HT1080 (cell line): ENCODE data around the gene CTTNBP2. TPM values are rescaled to one million over a fixed set of nuclear protein-coding genes. Genes with fewer than 3 reads are reported as not detected.

Experiments used
- DNase-seq: peaks from one replicate; pipeline ENCODE4 v3.0.0-alpha.2; 2015; ENCODE audit warnings: low read depth
- total RNA-seq: library from RNA; depleted of rRNA; stranded (reverse); fragments of >200 nt; shearing (Covaris generic); gene quantifications from 2 replicates; pipeline ENCODE4 v1.2.3, GENCODE V29; 2014

CTTNBP2 gene
- total RNA-seq, 1 experiment from 2014 or later, result 3.2 TPM

DNA sequence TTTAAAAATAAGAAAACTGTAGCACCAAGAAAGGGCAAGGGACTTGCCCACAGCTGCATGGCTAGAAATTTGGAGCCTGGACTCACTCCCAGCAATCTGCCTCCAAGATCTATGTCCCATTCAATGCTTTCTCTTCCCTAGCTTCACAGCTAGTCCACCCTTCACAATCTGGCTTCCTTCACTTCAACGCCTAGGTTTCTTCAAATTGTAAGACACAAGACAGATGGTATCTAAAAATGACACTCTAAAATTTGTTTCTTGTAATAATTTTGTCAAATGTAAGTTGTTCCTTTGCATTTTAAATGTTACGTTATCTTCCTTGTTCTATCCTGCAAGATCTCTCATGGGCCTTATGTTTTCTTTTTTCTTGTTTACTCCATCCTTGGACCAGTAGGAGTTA is 48.6 kb downstream of the CTTNBP2 start:
- no peak for DNase-seq

DNA sequence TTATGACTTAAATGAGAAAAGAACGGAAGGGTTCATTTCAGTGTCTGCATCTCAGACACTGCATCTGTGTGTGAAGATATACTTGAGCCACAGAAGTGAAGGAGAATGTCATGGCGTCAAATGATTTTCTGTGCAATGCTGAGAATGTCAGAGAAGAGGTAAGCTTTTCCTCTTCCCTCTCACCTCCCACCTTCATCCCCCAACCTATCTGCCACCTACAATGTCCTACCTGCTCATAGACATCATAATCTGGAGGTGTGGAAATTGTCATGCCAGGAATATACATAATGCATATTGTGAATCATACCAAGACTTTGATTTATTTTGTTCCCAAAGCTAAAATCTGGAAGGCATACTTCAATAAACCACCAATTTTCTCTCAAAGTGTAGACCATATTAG is 53.7 kb downstream of the CTTNBP2 start:
- no peak for DNase-seq

DNA sequence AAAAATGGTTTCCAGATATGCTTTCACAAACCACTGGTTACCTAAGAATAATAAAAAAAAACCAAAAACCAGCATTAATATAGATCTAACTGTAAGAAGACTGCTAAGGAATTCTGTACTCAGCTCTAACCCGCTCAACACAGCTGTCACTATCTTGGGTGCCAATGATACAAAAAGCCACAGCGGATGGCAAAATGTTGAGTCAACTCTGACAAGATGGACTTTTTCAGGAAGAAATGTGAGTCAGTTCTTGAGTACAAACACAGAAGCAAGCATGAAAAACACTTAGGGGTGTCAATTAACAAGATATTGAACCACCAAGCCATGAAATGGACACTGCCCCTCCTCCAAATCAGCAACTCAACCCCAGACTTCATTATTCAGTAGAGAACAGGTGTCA is 55.0 kb downstream of the CTTNBP2 start:
- peak; percentile 81 for DNase-seq

DNA sequence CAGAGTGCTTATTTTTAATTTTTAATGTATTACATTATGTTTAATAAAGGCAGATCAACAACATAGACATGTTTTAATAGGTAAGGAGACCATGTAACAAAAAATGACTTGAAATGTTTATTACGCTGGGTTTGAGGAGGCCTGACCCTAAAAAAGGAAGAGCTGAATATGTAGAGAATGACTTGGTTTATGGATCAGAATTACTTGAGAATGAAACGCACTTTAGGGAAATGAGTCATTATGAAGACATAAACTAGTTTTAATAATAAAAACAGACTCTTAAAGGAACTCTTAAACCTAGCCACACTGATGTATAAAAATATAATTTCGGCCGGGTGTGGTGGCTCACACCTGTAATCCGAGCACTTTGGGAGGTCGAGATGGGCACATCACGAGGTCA is 56.5 kb downstream of the CTTNBP2 start:
- peak; percentile 18 for DNase-seq

DNA sequence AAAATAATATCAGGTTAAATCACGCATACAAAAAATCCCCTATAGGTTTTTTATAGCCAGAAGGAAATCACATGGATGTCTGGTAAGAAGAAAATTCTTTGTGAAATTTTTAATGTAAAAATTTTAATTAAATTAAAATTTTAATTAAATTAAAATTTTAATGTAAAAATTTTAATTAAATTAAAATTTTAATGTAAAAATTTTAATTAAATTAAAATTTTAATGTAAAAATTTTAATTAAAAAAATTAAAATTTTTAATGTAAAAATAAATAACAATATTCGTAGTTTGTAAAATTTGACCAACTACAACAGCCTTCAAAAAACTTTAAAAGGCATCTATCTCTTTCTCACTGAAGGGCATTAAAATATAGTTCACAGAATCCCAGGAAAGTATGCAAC is 61.5 kb downstream of the CTTNBP2 start:
- no peak for DNase-seq

DNA sequence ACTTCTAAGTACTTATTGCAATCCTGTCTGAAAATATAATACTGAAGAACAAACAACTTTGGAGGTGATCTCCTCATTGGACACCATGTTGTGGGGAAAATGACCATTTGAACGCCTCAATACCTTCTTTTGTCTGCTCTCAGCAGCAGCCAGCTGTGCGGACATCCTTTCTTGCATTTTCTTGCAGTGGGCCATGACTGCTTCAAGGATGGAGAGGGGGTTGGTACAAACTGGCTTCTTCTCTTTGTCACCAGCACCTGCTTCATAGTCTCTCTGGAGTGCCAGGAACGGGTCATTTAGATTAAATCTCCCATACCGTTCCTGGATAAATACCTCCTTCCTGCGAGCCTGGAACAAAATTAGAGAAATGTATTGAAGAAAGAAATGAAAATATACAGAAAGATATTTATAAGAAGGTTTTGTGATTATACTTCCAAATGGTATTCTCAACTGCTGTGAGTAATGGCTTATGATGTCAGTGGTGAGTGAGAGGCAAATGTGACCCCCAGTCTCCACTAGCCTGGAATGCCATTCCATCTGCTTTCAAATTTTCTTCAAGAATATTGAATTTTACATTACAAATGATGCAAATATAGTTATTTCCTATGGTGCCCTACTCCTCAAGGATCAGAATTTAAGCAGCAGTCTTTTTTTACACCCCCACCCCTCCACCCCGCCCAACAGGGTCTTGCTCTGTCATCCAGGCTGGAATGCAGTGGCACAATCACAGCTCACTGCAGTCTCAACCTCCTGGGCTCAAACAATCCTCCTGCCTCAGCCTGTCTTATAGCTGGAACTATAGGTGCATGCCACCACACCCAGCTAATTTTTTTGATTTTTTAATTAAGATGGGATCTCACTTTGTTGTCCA is 62.4 kb downstream of the CTTNBP2 start:
- no peak for DNase-seq

DNA sequence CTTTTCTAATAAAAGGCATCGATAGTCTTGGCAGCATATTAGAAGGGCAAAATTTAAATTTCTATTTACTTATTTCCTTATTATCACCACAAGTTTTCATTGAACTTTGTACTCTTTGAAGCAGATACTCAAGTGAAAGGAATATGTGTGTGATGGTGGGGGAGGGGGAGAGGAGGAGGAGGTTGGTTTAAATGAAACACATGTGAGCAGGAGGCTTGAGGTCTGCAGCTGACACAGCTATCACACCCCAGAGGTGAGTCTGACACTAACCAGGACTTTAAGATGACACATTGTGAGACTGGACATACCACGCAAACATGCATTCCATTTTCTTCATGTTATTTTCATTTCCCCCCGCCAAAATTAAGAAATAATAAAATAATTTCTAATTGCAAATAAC is 63.3 kb downstream of the CTTNBP2 start:
- DNase-seq, result no peak

DNA sequence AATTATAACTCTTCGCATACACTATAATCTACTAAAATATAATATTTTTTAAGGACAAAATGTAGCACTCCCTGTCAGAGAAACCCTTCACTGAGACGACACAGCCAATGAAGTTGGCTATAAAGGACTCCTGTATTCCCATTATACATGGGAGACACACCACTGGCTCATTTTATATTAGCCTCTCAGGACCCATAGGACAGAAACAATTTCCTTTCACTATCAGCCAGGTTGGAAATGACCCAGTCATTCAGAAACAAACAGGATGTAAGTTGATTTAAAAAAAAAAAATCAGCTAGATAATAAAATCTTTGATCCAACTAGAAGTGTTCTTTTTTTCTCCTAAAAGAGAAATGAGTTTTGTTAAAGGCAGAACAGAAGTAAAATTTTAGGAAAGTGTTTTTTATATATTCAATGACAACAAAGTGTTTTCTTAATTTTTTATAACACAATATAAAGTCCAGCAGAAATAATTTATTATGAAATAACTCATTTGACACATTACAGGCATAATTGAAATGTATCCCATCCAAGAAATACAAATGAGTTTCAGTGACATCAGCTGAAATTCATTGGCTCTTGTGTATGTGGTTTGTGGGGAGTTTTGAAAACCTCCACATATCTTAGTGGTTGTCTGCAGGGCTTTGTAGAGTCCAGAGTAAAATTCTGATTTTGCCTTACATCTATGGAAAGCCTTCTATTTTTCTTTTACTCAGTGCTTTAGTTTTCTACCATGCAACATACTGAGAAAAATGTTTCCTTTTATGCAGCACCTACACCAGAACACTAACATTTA is 64.1 kb downstream of the CTTNBP2 start:
- no peak for DNase-seq

DNA sequence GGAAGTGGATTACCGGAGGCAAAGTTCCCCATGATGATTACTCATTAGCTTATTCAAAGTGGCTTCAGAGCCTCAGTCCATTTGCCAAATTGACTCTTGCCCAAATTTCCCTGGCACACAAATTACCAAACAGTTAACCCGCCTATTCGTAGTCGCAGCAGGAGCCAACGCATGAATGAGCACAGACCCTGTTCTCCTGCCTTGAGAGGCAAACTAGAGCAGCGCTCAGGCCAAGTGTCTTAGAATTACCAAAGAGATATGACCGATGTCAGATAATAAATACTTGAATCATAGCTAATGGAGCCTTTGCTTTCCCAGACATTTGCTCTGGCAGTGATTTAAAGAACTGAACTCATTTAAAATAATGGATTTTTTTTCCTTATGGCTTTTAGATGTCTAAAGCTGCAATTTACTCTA is 64.9 kb downstream of the CTTNBP2 start:
- no peak for DNase-seq

DNA sequence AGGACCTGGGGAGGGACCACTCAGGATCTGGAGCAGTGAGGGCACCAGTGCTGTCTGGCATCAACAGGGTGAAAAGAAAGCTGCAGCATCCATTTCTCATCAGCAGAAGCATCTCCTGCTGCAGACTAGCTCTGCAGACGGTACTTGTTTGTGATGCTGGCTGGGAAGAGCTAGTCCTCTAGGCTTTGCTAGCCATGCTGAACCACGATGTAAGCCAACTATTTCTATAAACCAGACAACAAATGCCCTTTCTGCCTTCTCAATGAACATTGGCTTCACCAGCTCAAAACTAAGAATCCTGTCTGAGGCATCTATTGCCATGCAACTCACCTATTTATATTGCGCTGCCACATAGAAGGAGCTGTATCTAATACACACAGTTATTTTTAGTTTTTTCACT is 65.6 kb downstream of the CTTNBP2 start:
- DNase-seq, result no peak

DNA sequence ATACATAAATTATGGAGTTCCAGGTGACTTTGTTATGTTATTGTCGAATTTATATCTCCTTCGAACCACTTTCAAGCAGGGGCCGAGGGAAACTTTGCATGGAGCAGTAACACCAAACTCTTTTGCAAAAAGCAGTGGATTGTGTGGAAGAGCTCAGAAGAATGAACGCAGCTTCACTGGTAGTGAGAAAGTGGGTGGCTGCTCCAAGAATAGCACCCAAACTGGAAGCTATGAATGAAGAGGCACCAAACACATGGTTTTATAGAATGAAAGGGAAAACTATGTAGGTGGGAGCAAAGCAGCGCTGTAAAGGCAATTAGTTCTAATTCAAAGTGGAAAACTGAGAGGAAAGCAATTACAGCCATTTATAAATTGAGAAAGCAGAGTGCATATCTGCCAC is 67.2 kb downstream of the CTTNBP2 start:
- no peak for DNase-seq

DNA sequence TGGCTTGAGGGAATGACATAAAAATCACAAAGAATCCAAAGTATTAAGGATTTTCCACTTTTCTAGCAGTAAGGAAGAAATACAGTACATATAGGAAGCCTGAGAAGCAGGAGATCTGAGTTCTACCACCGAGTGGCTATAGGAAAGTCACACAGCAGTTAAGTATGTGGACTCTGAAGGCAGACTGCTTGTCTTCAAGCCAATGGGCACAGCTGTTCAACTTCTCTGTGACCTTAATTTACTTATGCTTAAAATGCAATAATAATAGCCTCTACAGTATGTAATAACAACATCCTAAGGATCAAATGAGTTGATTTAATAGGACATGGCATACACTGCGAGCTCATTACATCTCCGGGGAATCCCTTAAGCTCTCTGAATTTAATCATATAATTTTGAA is 68.0 kb downstream of the CTTNBP2 start:
- no peak for DNase-seq

DNA sequence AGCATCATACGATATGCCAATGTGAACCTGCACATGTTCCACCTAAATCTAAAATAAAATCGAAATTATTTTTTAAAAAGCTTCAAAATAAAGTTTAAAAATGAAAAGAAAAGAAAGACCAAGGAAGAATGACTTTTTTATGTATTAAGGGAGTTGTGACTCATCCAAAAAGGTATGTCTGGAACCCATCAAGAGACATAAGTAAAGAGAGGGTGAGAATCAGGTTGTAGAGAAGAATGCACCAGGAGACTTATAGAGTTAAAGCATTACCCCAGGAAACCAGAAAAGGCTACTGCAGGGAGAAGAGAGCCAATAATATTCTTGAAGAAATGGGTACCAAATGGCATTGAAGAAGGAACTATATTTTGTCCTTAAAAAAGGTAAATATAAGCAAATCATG is 69.8 kb downstream of the CTTNBP2 start:
- DNase-seq, result no peak

DNA sequence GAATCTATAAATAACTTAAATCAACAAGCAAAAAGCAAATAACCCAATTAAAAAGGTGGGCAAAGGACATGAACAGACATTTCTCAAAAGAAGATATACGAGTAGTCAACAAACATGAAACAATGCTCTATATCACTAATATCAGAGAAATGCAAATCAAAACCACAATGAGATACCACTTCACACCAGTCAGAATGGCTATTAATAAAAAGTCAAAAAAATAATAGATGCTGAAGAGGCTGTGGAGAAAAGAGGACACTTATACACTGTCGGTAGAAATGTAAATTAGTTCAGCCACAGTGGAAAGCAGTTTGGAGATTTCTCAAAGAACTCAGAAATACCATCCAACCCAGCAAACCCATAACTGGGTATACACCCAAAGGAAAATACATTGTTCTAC is 70.6 kb downstream of the CTTNBP2 start:
- no peak for DNase-seq

DNA sequence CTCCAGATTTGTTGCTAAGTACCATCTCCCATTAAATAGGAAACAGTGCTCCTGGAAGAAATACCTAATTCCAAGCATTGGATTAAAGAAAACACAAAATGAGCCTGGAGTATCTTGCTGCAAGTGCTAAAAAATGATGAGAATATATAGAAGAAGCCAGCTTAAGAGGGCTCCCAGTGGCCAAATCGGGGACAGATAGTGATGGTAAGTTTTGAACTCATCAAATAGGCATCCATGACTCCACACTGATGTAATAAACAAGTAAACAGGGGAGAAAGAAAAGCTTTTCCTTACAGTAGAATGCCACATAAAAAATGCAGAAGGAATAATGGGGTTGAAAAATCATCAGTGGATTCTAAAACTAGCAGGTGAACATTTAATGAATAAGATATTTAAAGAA is 72.4 kb downstream of the CTTNBP2 start:
- DNase-seq, result no peak

DNA sequence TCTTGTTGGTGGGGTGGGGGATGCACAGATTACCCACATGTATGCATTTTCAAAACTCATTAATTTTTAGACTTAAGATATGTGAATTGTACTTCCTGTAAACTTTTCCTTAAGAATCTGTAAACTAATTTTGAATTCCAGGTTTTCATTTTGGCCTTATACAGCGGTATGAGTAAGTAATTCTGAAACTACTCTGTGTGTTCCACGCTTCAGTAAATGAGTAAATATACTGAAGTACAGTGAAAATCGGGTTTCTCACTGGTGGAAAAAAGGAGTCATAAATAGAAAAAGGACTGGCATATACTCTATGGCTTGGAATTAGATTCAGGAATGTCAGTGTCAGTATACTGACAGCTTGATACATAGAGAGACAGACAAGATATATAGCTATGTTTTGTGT is 72.8 kb downstream of the CTTNBP2 start:
- DNase-seq, result no peak

DNA sequence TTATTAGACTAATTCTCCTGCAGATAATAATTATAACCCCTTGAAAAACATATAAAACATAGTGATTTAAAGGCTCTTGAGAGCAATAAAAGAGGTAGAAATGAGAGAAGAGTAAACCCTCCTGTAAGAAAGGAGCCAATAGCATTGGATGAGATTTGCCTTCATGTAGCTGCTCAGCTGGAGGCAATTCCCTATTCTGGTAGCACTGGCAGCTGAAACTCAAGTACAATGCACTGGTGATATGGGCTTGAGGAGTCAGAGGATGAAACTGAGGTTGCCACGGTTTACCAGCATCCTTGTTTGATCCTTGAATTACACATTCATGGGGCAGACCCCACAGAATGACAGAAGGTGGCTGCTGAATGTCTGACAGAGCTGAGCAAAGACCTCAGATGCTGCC is 76.4 kb downstream of the CTTNBP2 start:
- no peak for DNase-seq

DNA sequence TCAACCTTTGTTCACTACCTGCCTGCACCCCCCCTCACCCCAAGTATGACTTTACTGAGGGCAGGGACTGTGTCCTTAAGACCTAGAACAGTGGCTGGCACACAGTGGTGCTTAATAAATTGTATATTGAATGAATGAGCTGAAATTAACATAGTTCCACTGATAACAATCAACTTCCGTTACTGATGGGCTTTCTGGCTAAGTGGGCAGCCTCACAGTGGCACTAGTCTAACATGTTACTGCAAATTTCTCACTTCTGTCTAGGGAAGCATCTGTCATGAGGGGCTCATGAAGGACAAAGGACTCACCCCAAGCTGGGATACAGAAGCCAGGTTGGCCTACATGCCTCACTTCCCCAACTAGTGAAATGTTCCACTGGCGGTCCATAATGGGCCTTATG is 79.3 kb downstream of the CTTNBP2 start:
- DNase-seq, result no peak

DNA sequence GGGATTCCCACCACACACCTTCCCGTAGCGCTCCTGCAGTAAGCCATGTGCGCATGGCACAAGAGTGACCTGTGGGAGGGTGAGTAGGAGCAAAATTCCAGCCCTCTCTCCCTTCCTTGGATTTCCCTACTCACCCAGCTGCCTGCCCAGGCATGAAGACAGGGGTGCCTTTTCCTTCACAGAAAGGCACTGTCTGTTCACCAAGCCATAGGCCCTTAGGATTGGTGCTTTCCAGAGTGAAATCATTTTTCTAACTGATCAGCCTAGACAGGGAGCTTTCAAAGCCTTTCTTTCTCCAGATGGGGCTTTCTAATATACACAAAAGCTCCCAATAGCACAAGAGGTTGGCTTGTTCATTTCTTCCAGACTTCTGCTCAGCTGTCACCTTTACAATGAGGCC is 79.7 kb downstream of the CTTNBP2 start:
- DNase-seq, result no peak

DNA sequence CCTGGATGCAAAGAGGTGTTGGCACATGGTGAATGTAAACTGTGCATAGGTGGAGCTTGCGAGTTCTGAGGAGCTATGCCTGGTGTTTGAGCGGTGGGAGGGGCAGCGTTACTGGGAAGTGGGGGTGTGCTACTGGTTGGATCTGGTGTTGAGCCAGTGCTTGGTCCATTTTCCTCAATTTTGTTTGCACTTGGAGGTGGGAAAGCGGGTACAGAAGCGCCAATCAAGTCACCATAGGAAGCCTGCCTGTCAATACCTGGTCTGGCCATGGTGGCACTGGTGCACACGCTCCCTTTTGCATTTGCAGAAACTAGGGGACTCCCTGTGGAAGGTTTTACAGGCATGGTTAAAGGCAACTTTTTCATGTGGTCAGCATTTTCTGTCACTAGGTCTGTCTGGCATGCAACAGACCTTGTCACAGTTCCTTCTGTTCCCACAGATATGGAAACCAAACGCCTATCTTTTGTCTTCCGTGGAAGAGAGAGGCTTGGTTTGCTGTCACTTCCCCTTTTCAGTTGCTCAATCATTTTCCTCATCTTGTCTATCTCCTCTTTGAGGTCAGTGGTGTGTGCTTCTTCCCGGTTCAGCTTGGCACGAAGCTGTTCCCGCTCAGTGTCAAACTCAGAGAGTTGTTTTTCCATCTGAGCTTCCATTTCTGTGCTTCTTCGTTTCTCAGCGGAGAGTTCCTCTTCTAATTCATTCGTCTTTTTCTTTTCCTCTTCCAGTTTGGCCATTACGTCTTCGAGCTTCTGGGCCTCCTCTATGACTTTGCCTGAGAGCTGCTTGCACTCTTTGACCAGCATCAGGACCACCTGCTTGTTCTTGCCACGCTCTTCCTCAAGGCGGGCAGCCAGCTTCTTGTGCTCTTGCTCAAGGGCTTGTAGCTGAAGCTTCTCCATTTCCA is 81.1 kb downstream of the CTTNBP2 start:
- no peak for DNase-seq

DNA sequence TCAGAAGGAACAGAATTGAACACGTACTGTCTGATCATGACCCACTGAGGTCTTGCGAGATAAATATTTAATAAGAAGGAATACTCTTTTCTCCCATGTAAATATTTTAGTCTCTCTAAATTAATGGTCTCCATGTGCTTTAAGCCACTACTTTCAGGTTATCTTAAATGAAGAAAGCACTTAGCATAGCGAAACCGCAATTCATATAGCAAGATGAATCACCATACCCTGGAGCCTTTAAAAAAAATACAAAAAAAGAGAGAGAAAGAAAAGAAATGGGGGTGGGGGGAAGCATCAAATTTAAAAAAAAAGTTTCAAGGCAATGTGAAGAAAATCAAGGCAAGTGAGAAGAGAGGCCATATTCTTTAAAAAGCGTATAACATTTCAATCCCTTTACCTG is 82.5 kb downstream of the CTTNBP2 start:
- no peak for DNase-seq

DNA sequence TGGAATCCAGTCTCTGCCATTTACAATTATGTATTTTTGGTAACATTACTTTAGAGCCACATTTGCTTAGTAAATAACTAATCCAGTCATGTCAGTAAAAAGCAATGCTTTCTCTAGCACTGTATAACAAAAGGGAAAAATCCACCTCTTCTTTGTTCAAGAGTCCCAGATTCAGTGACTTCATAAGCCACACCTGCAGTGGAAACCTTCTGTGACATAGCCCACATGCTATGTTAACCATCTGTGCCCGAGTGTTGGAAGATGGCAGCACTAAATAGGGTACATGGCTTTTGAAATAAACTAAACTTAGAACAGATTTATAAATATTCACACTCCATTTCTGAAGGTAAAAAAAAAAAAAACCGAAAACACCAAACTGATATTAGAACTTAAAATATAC is 83.0 kb downstream of the CTTNBP2 start:
- no peak for DNase-seq
